GM23338 (cell line): ENCODE data around the gene SMOC2. TPM values are rescaled to one million over a fixed set of nuclear protein-coding genes. Genes with fewer than 3 reads are reported as not detected.
A peak's percentile ranks its signal among the peaks of the same experiment; 100 is the strongest.

ENCODE experiments used
- ATAC-seq: fragments of 200-7000 bp; cut with Tn5 transposase; 3 replicates; pipeline ENCODE4 v1.9.1; 2020
- DNase-seq: peaks from one replicate; pipeline ENCODE4 v3.0.0-alpha.2; 2015; ENCODE audit warnings: low spot score
- H2AFZ ChIP-seq: fragments of 200-600 bp; sonication (generic); 2 replicates; pipeline ENCODE4 v1.8.0; 2016; ENCODE audit warnings: antibody characterized with exemption, mild to moderate bottlenecking, moderate library complexity
- H3F3A ChIP-seq: fragments of 200-600 bp; sonication (generic); replicated peaks from 2 replicates; pipeline ENCODE4 v1.8.0; 2017; ENCODE audit warnings: antibody characterized with exemption, mixed run types, low read depth
- H3K27ac ChIP-seq: fragments of 200-600 bp; sonication (generic); 2 replicates; pipeline ENCODE4 v1.6.1; 2016; ENCODE audit warnings: low read depth
- H3K27me3 ChIP-seq: fragments of 200-600 bp; sonication (generic); 2 replicates; pipeline ENCODE4 v1.8.0; 2016; ENCODE audit warnings: mild to moderate bottlenecking, mixed run types, moderate library complexity; ENCODE audit not compliant: insufficient read depth
- H3K36me3 ChIP-seq: fragments of 200-600 bp; sonication (generic); 2 replicates; pipeline ENCODE4 v1.8.0; 2016; ENCODE audit warnings: mild to moderate bottlenecking; ENCODE audit not compliant: insufficient read depth
- H3K4me1 ChIP-seq: fragments of 200-600 bp; sonication (generic); 2 replicates; pipeline ENCODE4 v1.8.0; 2016; ENCODE audit warnings: mild to moderate bottlenecking, moderate library complexity; ENCODE audit not compliant: insufficient read depth
- H3K4me2 ChIP-seq: fragments of 200-600 bp; sonication (generic); 2 replicates; pipeline ENCODE4 v1.7.1; 2017; ENCODE audit warnings: mixed run types
- H3K4me3 ChIP-seq: fragments of 200-600 bp; sonication (generic); 2 replicates; pipeline ENCODE4 v1.6.1; 2016; ENCODE audit warnings: mixed run types
- H3K79me2 ChIP-seq: fragments of 200-600 bp; sonication (generic); replicated peaks from 2 replicates; pipeline ENCODE4 v1.8.0; 2017; ENCODE audit warnings: mild to moderate bottlenecking; ENCODE audit not compliant: insufficient read depth
- H3K9me2 ChIP-seq: fragments of 200-600 bp; sonication (generic); 2 replicates; pipeline ENCODE4 v1.8.0; 2017; ENCODE audit not compliant: insufficient read depth
- H4K20me1 ChIP-seq: fragments of 200-600 bp; sonication (generic); replicated peaks from 2 replicates; pipeline ENCODE4 v1.8.0; 2017; ENCODE audit warnings: mild to moderate bottlenecking; ENCODE audit not compliant: insufficient read depth
- H3K27ac Mint-ChIP-seq: 2 replicates; pipeline ENCODE4 v1.8.0; 2020; ENCODE audit warnings: inconsistent platforms, mild to moderate bottlenecking, moderate library complexity, mixed read lengths
- H3K27me3 Mint-ChIP-seq: 3 replicates; pipeline ENCODE4 v1.8.0; 2022; ENCODE audit warnings: low read depth, mild to moderate bottlenecking, moderate library complexity, mixed read lengths, inconsistent platforms; ENCODE audit not compliant: insufficient read depth, poor library complexity
- H3K36me3 Mint-ChIP-seq: 3 replicates; pipeline ENCODE4 v1.8.0; 2021; ENCODE audit warnings: low read depth, mild to moderate bottlenecking, inconsistent platforms, moderate library complexity, mixed read lengths
- H3K4me1 Mint-ChIP-seq: 3 replicates; pipeline ENCODE4 v1.8.0; 2020; ENCODE audit warnings: mild to moderate bottlenecking, inconsistent platforms, mixed read lengths
- H3K4me3 Mint-ChIP-seq: 3 replicates; pipeline ENCODE4 v1.8.0; 2021; ENCODE audit warnings: moderate library complexity, mild to moderate bottlenecking, inconsistent platforms, mixed read lengths
- H3K9me3 Mint-ChIP-seq: 3 replicates; pipeline ENCODE4 v1.8.0; 2020; ENCODE audit warnings: moderate library complexity, mild to moderate bottlenecking, inconsistent platforms, mixed read lengths
- CREB1 ChIP-seq: fragments of 250-450 bp; sonication (Bioruptor Pico); IDR thresholded peaks from 2 replicates; pipeline ENCODE4 v1.5.0; 2020; ENCODE audit warnings: low read depth, mild to moderate bottlenecking, moderate library complexity
- CTCF ChIP-seq, 2 experiments: fragments of 200-600 bp in 1 of 2; sonication (generic) in 1 of 2; conservative IDR thresholded peaks; 2 replicates each; pipeline versions ENCODE4 v1.5.1 to v1.6.1; 2016 to 2017; ENCODE audit warnings: antibody characterized with exemption in 2 of 2, low read depth in 2 of 2, mild to moderate bottlenecking in 2 of 2, moderate library complexity in 1 of 2
- EZH2 ChIP-seq: fragments of 200-600 bp; sonication (generic); IDR thresholded peaks from one replicate; pipeline ENCODE4 v1.8.0; 2017; ENCODE audit warnings: antibody characterized with exemption, mild to moderate bottlenecking, low read depth; ENCODE audit not compliant: unreplicated experiment
- EZH2phosphoT487 ChIP-seq: fragments of 200-600 bp; sonication (generic); IDR thresholded peaks from one replicate; pipeline ENCODE4 v1.8.1; 2018; ENCODE audit warnings: antibody characterized with exemption; ENCODE audit not compliant: unreplicated experiment
- JUNB ChIP-seq: IDR thresholded peaks from one replicate; pipeline ENCODE4 v1.6.1; 2016; ENCODE audit warnings: antibody characterized with exemption; ENCODE audit not compliant: unreplicated experiment
- POLR2AphosphoS5 ChIP-seq: IDR thresholded peaks from 2 replicates; pipeline ENCODE4 v1.6.1; 2016; ENCODE audit warnings: antibody characterized with exemption, low read depth
- ZNF114 ChIP-seq: fragments of 250-450 bp; sonication (Bioruptor Pico); IDR thresholded peaks from 2 replicates; pipeline ENCODE4 v1.5.0; 2020; ENCODE audit warnings: mild to moderate bottlenecking, moderate library complexity
- ZNF331 ChIP-seq: fragments of 250-450 bp; sonication (Bioruptor Pico); IDR thresholded peaks from 2 replicates; pipeline ENCODE4 v1.5.0; 2020; ENCODE audit warnings: low read depth, mild to moderate bottlenecking, moderate library complexity
- polyA plus RNA-seq: library from polyadenylated mRNA; unstranded; fragments of >200 nt; fragmentation: Nextera tagmentation; extraction: Ambion mirVana; gene quantifications from 2 replicates; pipeline ENCODE4 v1.2.1, GENCODE V29; 2016
- total RNA-seq: library from RNA; depleted of rRNA; stranded (reverse); fragments of >200 nt; shearing (Covaris generic); gene quantifications from 2 replicates; pipeline ENCODE4 v1.2.3, GENCODE V29; 2014
- TF ChIP-seq, protein P1 (sequence below): IDR thresholded peaks from one replicate; pipeline ENCODE4 v1.6.1; 2018; ENCODE audit warnings: antibody characterized with exemption; ENCODE audit not compliant: unreplicated experiment
- TF ChIP-seq, protein P2 (sequence below): IDR thresholded peaks from 2 replicates; pipeline ENCODE4 v1.6.1; 2016; ENCODE audit warnings: antibody characterized with exemption

Gene SMOC2
- total and polyA plus RNA-seq, 2 experiments from 2014 or later: 4.3 to 6.5 TPM

- TF ChIP-seq EZH2: no peak
- no peak for TF ChIP-seq ZNF114 (CRISPR knock-in tag)
- TF ChIP-seq EZH2phosphoT487: no peak
- no peak for TF ChIP-seq JUNB
- TF ChIP-seq, protein P1, sequence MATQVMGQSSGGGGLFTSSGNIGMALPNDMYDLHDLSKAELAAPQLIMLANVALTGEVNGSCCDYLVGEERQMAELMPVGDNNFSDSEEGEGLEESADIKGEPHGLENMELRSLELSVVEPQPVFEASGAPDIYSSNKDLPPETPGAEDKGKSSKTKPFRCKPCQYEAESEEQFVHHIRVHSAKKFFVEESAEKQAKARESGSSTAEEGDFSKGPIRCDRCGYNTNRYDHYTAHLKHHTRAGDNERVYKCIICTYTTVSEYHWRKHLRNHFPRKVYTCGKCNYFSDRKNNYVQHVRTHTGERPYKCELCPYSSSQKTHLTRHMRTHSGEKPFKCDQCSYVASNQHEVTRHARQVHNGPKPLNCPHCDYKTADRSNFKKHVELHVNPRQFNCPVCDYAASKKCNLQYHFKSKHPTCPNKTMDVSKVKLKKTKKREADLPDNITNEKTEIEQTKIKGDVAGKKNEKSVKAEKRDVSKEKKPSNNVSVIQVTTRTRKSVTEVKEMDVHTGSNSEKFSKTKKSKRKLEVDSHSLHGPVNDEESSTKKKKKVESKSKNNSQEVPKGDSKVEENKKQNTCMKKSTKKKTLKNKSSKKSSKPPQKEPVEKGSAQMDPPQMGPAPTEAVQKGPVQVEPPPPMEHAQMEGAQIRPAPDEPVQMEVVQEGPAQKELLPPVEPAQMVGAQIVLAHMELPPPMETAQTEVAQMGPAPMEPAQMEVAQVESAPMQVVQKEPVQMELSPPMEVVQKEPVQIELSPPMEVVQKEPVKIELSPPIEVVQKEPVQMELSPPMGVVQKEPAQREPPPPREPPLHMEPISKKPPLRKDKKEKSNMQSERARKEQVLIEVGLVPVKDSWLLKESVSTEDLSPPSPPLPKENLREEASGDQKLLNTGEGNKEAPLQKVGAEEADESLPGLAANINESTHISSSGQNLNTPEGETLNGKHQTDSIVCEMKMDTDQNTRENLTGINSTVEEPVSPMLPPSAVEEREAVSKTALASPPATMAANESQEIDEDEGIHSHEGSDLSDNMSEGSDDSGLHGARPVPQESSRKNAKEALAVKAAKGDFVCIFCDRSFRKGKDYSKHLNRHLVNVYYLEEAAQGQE: no peak
- TF ChIP-seq POLR2AphosphoS5: no peak
- TF ChIP-seq CREB1 (CRISPR knock-in tag): no peak
- TF ChIP-seq CTCF (conservative IDR thresholded peaks at IDR 0.05; ENCODE audit: low read depth in 2 of 2): no peak
- TF ChIP-seq, protein P2, sequence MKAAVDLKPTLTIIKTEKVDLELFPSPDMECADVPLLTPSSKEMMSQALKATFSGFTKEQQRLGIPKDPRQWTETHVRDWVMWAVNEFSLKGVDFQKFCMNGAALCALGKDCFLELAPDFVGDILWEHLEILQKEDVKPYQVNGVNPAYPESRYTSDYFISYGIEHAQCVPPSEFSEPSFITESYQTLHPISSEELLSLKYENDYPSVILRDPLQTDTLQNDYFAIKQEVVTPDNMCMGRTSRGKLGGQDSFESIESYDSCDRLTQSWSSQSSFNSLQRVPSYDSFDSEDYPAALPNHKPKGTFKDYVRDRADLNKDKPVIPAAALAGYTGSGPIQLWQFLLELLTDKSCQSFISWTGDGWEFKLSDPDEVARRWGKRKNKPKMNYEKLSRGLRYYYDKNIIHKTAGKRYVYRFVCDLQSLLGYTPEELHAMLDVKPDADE: no peak
Observed at GRCh38 chr6:168516944-168517741, 76.2 kb downstream of the SMOC2 start (continued).

- peak; percentile 29 for DNase-seq
- Histone ChIP-seq H3F3A (peaks cover 6% of the 10 kb centered on the region; the same call in 1 of the 2 replicates), H3K27ac (no peak overlapping the region), H3K4me3 (no peak overlapping the region), H2AFZ (no peak overlapping the region), H3K36me3 (no peaks in the 10 kb centered on the region), H4K20me1 (no peaks in the 10 kb centered on the region; the same call in 1 of the 2 replicates), H3K4me1 (peaks cover 4% of the 10 kb centered on the region), H3K4me2 (no peak overlapping the region), H3K9me2 (no peaks in the 10 kb centered on the region), H3K79me2 (no peaks in the 10 kb centered on the region), H3K27me3 (no peaks in the 10 kb centered on the region)
- Mint-ChIP-seq H3K36me3 (no peaks in the 10 kb centered on the region), H3K9me3 (no peaks in the 10 kb centered on the region), H3K27ac (no peak overlapping the region), H3K4me3 (no peak overlapping the region), H3K4me1 (peaks cover 3% of the 10 kb centered on the region; the same call in 1 of the 3 replicates), H3K27me3 (no peaks in the 10 kb centered on the region)
- TF ChIP-seq CTCF (conservative IDR thresholded peaks at IDR 0.05; ENCODE audit: low read depth in 2 of 2): no peak
- TF ChIP-seq ZNF331: no peak
- no peak for TF ChIP-seq ZNF114 (CRISPR knock-in tag)
- no peak for TF ChIP-seq POLR2AphosphoS5
- TF ChIP-seq, protein P2: no peak
- peak; percentile 46 for ATAC-seq
Observed at GRCh38 chr6:168517742-168518347, 76.9 kb downstream of the SMOC2 start.
